ENCODE results near the gene DOCK1. TPM values are rescaled to one million over a fixed set of nuclear protein-coding genes. Genes with fewer than 3 reads are reported as not detected.

DOCK1 gene
- total RNA-seq, 1 donor, result 0.42 TPM

DNA sequence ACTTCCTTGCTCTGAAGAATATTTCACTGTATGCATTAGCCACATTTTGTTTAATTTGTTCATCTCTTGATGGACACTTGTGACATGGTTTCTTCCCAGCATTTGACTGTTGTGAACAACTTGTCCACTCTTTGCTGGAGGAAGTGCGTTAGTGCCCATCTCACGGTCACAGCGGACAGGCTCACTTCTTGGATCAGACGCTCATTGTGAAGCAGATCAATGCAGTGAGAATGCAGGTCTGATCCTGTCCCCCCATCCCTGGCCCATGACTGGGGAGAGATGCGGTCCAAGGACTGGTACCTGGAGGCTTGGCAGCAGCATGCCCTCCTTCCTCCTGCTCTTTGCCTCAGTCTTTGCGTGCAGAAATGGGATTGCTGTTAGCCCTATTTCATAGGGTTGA is 41.5 kb downstream of the DOCK1 start:
- no peaks in the 10 kb centered on the region for H3K4me1 ChIP-seq (ENCODE audit: insufficient read depth, low read length)
- no peaks in the 10 kb centered on the region for H3K27me3 ChIP-seq (ENCODE audit: insufficient read depth, low read length)
- H3K9me3 ChIP-seq (ENCODE audit: low read depth, low read length), result peaks cover 7% of the 10 kb centered on the region
- no peak overlapping the region for H3K4me3 ChIP-seq (ENCODE audit: low read length)

DNA sequence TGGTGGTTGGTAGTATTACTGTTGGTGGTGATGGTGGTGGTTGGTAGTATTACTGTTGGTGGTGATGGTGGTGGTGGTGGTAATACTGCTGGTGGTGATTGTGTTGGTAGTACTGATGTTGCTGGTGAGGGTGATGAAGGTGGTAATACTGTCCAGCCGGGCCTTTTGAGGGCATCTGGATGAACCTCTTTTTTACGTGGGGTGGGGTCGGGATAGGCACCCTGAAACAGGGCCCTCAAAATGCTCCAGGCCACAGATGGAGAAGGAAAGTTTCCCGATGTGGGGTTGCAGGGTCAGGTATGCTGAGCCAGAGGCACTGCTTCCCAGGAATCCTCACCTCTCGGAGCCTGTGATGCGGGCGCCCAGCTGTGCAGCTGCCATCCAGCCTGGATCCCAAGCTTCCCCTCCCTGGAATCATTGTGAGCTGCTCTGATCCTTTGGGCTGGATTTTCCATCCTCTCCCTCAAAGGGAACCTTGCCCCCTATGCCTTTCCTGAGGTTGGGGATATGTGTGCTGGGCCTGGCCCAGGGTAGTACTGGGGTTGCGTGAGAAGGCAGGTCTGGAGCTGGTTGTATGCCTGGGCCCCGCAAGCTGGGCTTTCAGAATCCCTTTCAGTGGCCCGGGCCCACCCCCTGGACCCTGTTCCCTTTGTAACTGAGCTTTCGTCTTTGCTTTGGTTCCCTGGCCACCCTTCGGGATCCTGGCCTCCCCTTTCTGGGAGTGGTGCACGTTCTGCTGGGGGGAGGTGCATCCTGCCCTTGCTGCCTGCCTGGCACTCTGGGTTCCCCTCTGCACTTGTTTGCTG is 43.3 kb downstream of the DOCK1 start:
- Histone ChIP-seq H3K4me3 (ENCODE audit: low read length) (no peak overlapping the region), H3K9me3 (ENCODE audit: low read depth, low read length) (peaks cover 13% of the 10 kb centered on the region)

DNA sequence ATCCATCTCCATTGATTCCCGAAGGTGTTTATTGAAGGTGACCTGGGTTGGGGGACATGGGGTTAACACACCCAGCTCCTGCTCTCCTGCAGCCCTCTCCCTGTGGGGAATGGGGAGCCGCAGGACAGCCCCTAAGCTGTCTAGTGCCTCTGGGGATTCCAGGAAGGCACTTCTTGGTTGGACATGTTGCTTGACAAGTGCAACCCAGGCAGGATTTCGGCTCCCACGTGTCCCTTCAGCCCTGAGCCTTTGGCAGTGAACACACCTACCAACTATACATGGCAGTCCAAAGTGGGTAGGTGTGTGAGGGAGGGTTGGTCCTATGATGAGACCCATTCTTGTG is 43.9 kb downstream of the DOCK1 start:
- Histone ChIP-seq H3K27me3 (ENCODE audit: insufficient read depth, low read length) (no peaks in the 10 kb centered on the region), H3K4me1 (ENCODE audit: insufficient read depth, low read length) (no peaks in the 10 kb centered on the region), H3K4me3 (ENCODE audit: low read length) (no peak overlapping the region), H3K9me3 (ENCODE audit: low read depth, low read length) (peaks cover 13% of the 10 kb centered on the region)

More for the DNA sequence above, 43.3 kb downstream of the DOCK1 start:
- Histone ChIP-seq H3K4me1 (ENCODE audit: insufficient read depth, low read length) (no peaks in the 10 kb centered on the region), H3K27me3 (ENCODE audit: insufficient read depth, low read length) (no peaks in the 10 kb centered on the region)

DNA sequence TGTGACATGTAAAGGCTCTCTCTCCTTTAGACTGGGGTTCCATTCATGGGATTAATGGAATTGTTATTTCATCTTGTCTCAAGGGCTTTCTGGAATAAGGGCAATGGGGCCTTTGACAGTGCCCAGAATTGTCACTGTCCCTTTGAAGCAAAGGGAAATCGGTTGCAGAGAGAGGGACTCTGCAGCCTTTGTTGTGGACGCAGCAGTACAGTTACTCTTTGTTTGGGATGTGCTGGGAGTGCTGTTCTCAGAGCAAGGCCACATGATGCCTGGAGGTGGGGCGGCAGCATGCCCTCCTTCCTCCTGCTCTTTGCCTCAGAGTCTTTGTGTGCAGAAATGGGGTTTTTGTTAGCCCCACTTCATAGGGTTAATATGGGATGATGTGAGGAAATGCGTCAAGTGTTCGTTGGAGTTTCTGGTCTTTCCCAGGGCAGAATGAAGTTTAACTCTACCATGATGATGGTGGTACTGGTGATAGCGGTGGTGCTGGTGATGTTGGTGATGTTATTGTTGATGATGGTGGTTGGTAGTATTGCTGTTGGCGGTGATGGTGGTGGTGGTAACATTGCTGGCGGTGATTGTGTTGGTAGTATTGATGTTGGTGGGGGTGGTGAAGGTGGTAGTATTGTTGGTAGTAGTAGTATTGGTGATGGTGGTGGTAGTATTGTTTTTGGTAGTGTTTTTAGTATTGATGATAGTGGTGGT is 45.3 kb downstream of the DOCK1 start:
- Histone ChIP-seq H3K27me3 (ENCODE audit: insufficient read depth, low read length) (no peaks in the 10 kb centered on the region), H3K4me1 (ENCODE audit: insufficient read depth, low read length) (no peaks in the 10 kb centered on the region), H3K4me3 (ENCODE audit: low read length) (no peak overlapping the region), H3K9me3 (ENCODE audit: low read depth, low read length) (peaks cover 13% of the 10 kb centered on the region)

DNA sequence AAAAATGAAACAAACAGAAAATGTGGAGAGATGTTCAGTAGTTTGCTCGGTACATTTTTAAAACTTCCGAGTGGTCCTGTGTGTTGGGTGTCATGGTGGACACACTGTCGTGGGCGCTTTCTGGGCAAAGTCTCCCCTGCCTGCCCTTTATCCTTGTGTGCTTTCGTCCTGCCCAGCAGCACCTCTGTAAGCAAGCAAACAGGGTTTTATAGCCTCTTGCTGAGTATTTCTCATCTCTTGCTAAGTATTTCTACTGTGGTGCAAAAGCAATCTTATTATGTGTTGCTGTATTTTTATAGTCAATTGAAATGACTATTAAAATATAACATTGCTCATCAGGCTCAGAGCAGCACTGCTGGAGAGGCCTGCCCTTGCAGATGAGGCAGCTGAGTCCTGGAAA is 48.7 kb downstream of the DOCK1 start:
- Histone ChIP-seq H3K4me3 (ENCODE audit: low read length) (no peak overlapping the region), H3K4me1 (ENCODE audit: insufficient read depth, low read length) (no peaks in the 10 kb centered on the region), H3K27me3 (ENCODE audit: insufficient read depth, low read length) (no peaks in the 10 kb centered on the region), H3K9me3 (ENCODE audit: low read depth, low read length) (peaks cover 7% of the 10 kb centered on the region)

DNA sequence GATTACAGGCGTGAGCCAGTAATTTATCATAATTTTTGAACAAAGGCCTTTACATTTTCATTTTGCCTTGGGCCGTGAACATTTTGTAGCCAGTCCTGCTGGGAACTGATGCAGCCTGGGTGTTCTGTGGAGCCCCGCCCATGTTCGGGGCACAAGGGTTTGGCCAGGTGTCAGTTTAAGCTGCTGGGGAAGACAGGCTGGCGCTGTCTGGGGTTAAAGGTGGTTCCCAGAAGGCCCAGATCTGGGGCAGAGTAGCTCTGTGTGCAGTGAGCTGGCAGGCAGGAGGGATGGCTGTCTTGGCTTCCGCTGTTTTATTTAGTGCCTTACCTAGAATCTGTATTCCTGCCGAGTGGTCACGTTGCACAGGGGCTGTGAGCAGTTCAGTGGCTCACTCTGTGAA is 50.2 kb downstream of the DOCK1 start:
- peaks cover 7% of the 10 kb centered on the region for H3K9me3 ChIP-seq (ENCODE audit: low read depth, low read length)
- no peaks in the 10 kb centered on the region for H3K27me3 ChIP-seq (ENCODE audit: insufficient read depth, low read length)
- no peaks in the 10 kb centered on the region for H3K4me1 ChIP-seq (ENCODE audit: insufficient read depth, low read length)
- no peak overlapping the region for H3K4me3 ChIP-seq (ENCODE audit: low read length)

DNA sequence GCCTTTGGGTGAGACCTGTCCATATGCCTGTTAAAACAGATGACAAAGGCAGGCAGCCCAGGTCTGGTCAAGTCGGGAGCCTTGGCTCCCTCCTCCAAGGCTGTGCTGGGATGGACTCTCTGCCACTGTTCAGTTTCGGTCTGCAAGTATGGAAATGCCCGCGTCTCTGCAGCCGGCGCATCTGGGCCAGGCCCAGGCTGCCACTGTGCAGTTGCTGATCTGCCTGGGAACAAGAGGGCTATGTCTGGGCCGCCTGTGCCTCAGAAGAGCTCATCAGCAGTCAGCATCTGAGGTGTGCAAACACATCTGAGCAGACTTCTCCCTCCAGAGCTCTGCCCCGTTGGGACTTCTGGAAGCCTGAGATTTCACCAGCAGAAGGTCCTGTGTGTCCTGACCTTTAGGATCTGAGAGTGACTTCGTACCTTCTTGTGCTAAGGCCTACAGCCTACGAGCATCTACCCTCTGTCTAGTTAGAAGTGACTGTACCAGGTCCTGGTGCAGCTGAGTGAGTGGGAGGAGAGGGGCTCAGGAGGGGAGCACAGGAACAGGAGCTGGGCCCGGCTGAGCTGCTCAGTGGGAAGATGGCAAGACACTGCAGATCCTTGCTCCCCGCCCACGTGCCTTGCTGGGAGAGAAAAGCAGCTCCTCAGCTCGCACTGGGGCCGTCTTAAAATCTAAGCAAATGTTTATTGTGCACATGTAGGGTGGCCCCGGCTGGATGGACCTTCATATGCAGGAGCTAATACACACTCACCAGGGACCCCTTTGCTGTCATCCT is 50.9 kb downstream of the DOCK1 start:
- Histone ChIP-seq H3K27me3 (ENCODE audit: insufficient read depth, low read length) (no peaks in the 10 kb centered on the region), H3K9me3 (ENCODE audit: low read depth, low read length) (peaks cover 7% of the 10 kb centered on the region), H3K4me3 (ENCODE audit: low read length) (no peak overlapping the region), H3K4me1 (ENCODE audit: insufficient read depth, low read length) (no peaks in the 10 kb centered on the region)

DNA sequence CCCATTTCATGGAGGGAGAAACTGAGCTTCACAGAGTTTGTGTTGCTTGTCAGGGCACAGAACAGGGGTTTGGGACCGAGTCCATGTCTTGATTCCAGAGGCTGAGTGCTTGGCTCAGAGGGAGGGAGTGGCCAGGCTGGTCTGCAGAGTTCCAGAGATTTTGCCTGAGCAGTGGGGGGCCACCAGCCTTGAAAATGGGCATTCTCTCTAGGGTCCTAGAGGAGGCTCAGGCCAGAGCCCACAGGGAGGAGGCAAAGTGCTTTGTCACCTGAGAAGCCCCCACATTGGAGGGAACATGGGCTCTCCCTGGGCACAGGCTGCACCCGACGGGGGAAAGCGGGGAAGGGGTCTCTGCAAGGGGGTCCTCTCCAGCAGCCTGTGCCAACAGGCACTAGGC is 51.5 kb downstream of the DOCK1 start:
- no peak overlapping the region for H3K4me3 ChIP-seq (ENCODE audit: low read length)
- no peaks in the 10 kb centered on the region for H3K4me1 ChIP-seq (ENCODE audit: insufficient read depth, low read length)
- peaks cover 7% of the 10 kb centered on the region for H3K9me3 ChIP-seq (ENCODE audit: low read depth, low read length)
- no peaks in the 10 kb centered on the region for H3K27me3 ChIP-seq (ENCODE audit: insufficient read depth, low read length)

DNA sequence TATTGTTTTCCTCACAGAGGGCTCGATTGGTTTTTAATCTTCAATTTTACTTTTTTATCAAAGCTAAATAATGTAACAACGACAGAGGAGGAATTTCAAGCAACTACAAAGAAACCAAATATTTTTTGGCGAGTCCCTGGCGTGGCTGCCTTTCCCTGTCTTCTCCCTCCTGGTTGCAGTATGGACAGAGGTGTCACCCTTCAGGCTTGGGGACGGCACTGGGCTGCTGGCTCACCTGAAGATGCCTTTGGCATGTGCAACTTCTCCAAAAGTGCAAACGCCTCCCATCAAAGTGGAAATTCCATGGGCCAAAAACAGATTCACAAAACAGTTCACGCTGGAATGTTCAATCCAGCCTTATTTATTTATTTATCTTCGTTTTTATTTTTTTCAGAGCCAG is 51.9 kb downstream of the DOCK1 start:
- no peak overlapping the region for H3K4me3 ChIP-seq (ENCODE audit: low read length)
- peaks cover 6% of the 10 kb centered on the region for H3K9me3 ChIP-seq (ENCODE audit: low read depth, low read length)
- H3K27me3 ChIP-seq (ENCODE audit: insufficient read depth, low read length), result no peaks in the 10 kb centered on the region
- no peaks in the 10 kb centered on the region for H3K4me1 ChIP-seq (ENCODE audit: insufficient read depth, low read length)

DNA sequence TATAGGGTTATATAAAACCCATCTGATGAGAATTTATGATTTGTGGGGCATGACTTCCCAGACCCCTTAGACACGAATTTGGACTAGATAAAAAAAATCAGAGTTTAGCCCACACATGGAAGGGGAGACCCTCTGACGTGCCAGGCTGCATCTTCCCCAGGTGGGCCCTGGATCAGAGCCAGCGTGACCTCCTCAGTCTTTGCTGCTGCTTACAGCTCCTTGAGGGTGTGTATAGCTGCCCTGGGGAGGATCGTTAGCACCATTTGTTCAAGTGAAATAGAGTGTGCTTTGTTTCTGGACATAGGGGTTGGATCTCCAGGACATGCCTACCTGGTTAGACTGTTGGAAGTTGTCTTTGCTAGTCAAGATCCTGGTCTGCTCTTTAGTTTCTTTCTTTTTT is 54.2 kb downstream of the DOCK1 start:
- no peaks in the 10 kb centered on the region for H3K4me1 ChIP-seq (ENCODE audit: insufficient read depth, low read length)
- H3K27me3 ChIP-seq (ENCODE audit: insufficient read depth, low read length), result no peaks in the 10 kb centered on the region
- no peaks in the 10 kb centered on the region for H3K9me3 ChIP-seq (ENCODE audit: low read depth, low read length)
- H3K4me3 ChIP-seq (ENCODE audit: low read length), result no peak overlapping the region

DNA sequence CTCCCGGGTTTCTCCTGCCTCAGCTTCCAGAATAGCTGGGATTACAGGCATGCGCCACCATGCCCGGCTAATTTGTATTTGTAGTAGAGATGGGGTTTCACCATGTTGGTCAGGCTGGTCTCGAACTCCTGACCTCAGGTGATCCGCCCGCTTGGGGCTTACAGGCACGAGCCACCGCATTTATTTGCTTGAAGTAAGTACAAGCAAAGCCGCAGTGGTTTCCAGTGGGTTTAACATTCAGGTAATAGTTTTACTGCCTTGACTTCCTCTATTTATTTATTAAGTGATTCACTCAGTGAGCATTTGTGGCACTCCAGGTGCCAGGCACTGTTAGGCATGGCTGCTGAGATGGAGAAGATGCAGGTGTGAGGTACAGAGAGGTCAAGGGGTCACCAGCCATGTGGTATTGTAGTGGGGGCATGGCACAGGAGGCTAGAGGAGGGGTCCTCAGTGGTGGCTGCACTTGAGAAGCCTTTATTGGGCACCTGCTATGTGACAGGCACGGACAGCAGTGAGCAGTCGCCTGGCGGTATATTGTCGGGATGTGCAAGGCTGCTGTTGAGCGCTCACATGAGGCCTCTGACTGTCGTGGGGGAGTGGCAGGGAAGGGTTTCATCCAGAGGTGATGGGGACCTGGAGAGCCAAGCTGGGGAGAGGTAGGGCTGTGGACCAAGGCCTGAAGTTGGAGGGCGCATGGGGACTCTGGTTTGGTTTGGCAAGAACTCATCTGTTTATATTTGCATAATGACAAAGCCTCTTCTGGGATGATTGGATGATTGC is 54.9 kb downstream of the DOCK1 start:
- no peaks in the 10 kb centered on the region for H3K27me3 ChIP-seq (ENCODE audit: insufficient read depth, low read length)
- H3K4me1 ChIP-seq (ENCODE audit: insufficient read depth, low read length), result no peaks in the 10 kb centered on the region
- no peaks in the 10 kb centered on the region for H3K9me3 ChIP-seq (ENCODE audit: low read depth, low read length)
- no peak overlapping the region for H3K4me3 ChIP-seq (ENCODE audit: low read length)

DNA sequence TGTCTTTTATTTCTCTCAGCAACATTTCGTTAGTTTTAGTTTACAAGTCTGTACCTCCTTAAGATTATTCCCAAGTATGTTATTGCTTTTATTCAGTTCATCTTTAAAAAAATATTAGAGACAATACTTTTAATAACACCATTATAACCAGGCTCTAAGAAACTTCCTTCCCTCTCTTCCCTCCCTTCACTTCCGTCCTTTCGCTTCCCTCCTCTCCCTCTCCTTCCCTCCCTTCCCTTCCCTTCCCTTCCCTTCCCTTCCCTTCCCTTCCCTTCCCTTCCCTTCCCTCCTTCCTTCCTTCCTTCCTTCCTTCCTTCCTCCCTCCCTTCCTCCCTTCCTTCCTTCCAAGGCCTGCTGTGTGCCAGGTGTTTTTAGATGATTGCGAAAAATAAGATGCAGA is 58.1 kb downstream of the DOCK1 start:
- Histone ChIP-seq H3K27me3 (ENCODE audit: insufficient read depth, low read length) (no peaks in the 10 kb centered on the region), H3K4me3 (ENCODE audit: low read length) (no peak overlapping the region), H3K9me3 (ENCODE audit: low read depth, low read length) (no peaks in the 10 kb centered on the region), H3K4me1 (ENCODE audit: insufficient read depth, low read length) (no peaks in the 10 kb centered on the region)

DNA sequence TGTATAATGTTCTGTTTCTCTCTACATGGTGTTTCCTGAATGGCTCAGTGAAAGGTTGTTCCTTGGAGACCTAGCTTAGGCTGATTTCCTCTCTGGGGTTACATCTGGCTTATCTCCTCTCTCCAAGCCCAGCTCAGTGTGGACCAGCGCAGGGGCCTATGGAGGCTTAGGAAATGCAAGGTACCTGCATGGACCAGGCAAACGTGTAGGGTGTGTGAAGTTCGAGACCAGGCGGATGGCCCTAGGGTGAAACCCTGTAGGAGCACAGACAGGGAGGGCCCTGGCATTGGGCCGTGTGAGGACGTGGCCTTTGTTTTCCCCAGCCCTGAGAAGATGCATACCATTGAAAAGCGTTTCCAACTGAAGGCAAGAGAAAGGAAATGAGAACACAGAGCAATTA is 59.0 kb downstream of the DOCK1 start:
- Histone ChIP-seq H3K9me3 (ENCODE audit: low read depth, low read length) (no peaks in the 10 kb centered on the region), H3K4me1 (ENCODE audit: insufficient read depth, low read length) (no peaks in the 10 kb centered on the region)

DNA sequence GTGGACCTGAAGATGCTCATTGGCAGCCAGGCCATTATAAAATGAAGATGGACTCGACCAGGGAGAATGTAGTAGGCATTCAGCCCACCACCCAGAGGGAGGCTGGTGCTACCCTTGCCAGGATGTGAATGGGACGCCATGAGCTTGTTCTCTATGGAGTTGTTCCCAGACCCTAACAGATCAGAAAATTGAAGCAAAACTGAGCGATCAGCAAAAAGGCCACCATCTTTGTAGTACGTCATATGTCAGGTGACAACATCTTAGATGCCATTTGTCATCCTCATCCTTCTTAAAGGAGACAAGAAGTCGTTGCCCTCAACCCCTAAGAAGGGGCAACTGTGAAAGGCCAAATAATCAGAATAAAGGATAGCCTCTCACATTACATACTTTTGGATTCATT is 61.7 kb downstream of the DOCK1 start:
- no peaks in the 10 kb centered on the region for H3K4me1 ChIP-seq (ENCODE audit: insufficient read depth, low read length)
- no peaks in the 10 kb centered on the region for H3K9me3 ChIP-seq (ENCODE audit: low read depth, low read length)
- H3K4me3 ChIP-seq (ENCODE audit: low read length), result no peak overlapping the region
- H3K27me3 ChIP-seq (ENCODE audit: insufficient read depth, low read length), result no peaks in the 10 kb centered on the region

More for the DNA sequence above, 59.0 kb downstream of the DOCK1 start:
- H3K27me3 ChIP-seq (ENCODE audit: insufficient read depth, low read length), result no peaks in the 10 kb centered on the region
- no peak overlapping the region for H3K4me3 ChIP-seq (ENCODE audit: low read length)

DNA sequence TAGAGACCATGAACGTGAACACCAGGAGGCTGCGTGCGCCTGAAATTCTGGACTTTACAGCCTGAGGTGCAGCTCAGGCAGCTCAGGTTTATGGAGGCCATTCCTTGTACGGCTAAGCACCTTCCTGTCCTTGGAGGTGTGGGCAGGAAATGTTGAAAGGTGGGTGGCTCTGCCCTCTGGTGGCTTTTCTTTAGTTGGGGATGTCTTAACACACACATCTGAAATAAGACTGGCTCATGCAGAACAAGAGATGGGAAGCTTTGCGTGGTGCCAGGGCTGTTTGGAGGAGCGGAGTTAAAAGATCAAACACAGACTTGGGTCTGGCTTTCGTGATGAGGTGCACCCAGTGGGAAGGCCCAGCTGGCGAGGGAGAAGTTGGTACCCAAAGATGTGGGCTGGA is 64.1 kb downstream of the DOCK1 start:
- Histone ChIP-seq H3K4me1 (ENCODE audit: insufficient read depth, low read length) (no peaks in the 10 kb centered on the region), H3K4me3 (ENCODE audit: low read length) (no peak overlapping the region), H3K9me3 (ENCODE audit: low read depth, low read length) (no peaks in the 10 kb centered on the region), H3K27me3 (ENCODE audit: insufficient read depth, low read length) (no peaks in the 10 kb centered on the region)

All from mononuclear cell (primary cell).